ENCODE measurements around the gene CEP43.

The CEP43 gene

GRCh38 chr6:166999145-166999883 is at the start of gene CEP43:
CEP43 (plus strand) TSS chr6:166999397; CDS start chr6:166999413, 16 bp downstream.
- peak; percentile 95 for DNase-seq

- peak; percentile 50 for DNase-seq
Measured at GRCh38 chr6:166949528-166950442, 49.4 kb upstream of the CEP43 start.

- no peak for DNase-seq
Measured at GRCh38 chr6:166950443-166950821, 48.8 kb upstream of the CEP43 start.

- peak; percentile 80 for DNase-seq
Measured at GRCh38 chr6:166950892-166951669, 48.1 kb upstream of the CEP43 start.

DNA sequence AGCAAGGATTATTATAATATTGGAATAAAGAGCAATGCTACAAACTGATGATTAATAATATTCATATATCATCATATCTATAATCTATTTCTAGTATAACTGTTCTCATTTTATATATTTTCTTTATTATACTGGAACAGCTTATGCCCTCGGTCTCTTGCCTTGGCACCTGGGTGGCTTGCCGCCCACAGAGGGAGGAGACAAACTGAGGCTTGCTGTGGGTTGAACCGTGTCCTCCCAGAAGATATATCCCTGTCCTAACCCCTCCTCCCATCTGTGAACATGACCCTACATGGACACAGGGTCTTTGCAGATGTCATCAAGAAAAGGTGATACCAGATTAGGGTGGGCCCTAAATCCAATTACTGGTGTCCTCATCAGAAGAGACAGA is 47.5 kb upstream of the CEP43 start:
- no peak for DNase-seq

DNA sequence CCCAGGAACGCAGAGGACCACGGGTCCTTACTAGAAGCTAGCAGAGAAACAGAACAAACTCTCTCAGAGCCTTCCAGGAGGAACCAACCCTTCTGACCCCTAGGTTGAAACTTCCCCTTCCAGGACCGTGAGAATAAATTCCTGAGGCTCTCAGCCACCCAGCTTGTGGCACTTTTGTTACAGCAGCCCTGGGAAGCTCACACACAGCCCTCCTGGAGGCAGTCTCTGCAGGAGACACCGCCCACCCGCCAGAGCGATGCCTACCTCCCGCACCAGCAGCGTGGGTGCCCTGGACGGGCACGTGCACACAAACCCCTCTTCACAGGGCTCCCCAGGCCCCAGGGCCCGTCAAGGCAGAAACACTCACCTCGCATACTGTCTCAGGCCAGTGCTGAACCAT is 47.1 kb upstream of the CEP43 start:
- DNase-seq = no peak

GRCh38 chr6:166952567-166953486 is 46.4 kb upstream of the CEP43 start:
- DNase-seq = peak; percentile 51

DNA sequence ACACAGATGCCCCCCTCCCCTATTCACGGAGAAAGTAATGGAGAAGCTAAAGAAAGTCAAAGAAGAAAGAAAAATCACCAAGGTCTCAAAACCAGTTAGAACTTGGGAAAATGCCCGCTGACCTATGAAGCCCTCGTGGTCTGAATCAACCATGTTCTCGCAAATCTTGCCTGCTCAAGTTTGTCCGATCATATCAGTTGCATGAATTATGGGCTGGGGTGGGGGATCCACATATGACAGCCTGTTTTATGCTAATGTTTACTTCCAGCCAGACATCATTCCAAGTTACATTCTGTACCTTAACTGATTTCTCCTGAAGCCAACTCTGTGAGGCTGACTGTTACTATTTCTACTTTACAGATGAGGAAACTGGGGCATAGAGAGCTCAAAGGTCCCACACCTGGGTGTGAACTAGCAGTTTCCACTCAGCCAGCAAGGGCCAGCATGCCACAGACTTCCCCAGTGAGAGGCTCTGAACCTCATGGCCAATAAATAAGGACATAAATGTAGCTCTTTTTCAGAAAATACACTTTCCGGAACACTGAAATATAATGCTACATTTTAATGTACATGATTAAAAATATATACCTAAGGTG is 45.0 kb upstream of the CEP43 start:
- peak; percentile 35 for DNase-seq

- peak; percentile 66 for DNase-seq
Measured at GRCh38 chr6:166955121-166955864, 43.9 kb upstream of the CEP43 start.

DNA sequence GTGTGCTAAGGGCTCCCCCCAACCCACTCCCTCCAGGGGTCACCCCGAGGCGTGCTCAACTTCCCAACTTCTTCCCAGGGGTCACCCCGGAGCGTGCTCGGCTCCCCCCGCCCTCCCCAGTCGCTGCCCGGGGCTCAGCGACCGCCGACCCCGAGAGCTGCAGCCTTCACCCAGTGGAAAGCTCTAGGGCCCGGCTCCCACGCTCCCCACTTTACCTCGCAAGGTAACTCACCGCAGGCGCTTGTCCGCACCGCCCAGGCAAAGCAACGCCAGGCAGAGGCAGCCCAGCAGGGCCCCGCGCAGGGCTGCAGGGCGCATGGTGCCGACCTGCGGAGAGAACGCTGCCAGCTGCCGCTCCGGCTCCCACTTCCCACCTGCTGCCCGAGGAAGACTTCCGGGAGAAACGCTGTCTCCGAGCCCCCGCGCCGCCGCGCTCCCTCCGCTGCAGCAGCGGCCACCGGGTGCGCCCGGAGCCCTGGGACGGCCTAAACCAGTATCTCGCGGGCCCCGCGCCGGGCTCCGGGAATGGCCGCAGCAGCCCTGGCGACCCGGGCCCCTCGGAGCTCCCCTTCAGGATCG is 43.2 kb upstream of the CEP43 start:
- DNase-seq = no peak

DNA sequence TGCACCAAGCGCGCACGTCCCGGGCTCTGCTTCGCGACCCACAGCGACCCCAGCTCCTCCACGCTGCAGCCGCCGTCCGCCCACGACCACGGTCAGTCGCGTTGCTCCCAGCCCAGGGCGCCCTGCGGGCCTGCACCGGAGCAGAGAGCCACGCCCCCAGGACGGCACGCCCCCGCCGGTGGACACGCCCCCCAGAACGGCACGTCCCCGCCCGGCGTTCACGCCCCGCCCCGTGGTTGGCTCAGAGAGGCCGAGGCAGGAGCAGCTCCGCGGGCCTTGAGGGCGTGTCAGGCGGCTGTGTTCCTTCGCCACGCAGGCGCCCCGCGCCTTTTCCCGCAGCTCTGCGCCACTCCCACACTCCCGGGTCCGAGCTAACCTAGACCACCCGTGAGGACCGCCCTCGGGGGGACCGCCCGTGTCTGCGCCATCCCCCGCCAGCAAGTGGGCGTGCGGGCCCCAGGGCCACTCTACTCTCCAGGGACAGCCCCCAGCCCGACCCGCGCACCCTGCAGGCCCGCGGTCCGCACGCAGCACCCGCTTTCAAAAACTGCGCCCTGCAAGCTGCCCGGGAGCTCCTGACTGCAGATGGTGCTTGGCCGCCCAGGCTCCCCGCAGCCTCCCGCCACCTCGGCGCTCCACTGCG is 42.6 kb upstream of the CEP43 start, which contains the start of gene RNASET2:
RNASET2 (minus strand) TSS at position 107 of the 643 bp plus-strand sequence. CDS start 368 bp downstream, outside the sequence.
- peak; percentile 100 for DNase-seq

GRCh38 chr6:166957087-166957804 is 42.0 kb upstream of the CEP43 start:
- DNase-seq = peak; percentile 77

- DNase-seq = no peak
Measured at GRCh38 chr6:166957805-166958076, 41.5 kb upstream of the CEP43 start.

DNA sequence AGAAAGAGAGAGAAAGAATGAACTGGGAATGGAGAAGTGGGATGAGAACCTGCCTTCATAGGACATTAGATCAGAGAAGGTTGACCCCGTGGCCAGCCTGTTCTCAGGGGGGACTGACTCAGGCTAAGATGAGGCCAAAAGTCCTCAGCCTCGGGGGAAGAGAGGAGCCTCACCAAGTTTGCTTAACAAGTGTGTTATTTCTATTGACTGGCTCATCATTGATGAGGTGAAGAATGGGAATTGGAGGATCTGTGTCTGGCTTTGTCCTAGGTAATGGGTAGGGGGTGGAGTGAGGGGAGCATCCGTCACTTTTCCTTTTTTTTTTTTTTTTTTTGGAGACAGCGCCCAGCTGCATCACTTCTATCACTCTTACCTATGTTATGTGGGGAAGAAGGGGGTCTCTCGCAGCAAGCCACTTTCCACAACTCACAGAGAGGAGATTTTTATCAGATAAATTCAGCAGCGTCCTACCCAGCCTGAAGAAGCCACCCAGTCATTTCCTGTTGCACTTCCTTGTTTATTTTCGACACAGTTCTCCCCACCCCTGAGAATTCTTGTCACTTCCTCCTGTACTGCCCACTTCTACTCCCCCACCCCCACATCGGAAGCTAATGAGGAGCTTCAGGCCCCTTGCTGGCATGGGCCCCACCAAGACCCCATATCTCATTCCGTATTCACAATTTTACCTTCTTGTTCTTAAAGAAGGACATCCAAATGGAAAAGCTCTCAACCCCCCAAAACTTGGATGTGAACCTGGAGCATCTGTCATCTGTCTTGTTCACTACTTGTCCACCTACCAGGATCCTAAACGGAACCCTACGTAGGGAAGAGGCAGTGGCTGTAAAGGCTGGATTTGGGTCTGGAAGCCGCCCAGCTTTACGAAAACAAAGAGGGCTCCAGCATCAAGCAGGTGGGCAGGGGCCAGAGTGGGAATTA is 40.0 kb upstream of the CEP43 start:
- DNase-seq = peak; percentile 54

- DNase-seq = peak; percentile 29
Measured at GRCh38 chr6:166959911-166960608, 39.1 kb upstream of the CEP43 start.

DNA sequence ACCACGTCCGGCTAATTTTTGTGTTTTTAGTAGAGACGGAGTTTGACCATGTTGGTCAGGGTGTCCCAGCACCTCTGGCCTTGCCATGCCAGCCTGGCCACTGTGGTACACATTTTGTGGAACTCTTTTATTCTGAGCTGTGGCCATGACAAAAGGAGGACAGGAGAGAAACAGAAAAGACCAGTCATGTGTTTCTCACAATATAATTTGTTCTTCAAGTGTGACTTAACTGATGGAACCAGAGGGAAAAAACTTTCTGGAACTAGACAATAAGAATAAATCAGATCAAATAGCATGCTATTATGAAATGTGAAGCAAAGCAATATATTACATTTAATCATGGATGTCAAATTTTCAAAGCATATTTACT is 38.6 kb upstream of the CEP43 start:
- DNase-seq = no peak

- no peak for DNase-seq
Measured at GRCh38 chr6:166966268-166966667, 32.9 kb upstream of the CEP43 start.
